Measurements from ENCODE around the gene HCST. TPM values are rescaled to one million over a fixed set of nuclear protein-coding genes. Genes with fewer than 3 reads are reported as not detected.
A peak's percentile ranks its signal among the peaks of the same experiment; 100 is the strongest.

The HCST gene
- total and polyA plus RNA-seq, 7 donors: 2.4 to 36.1 (median 4.8) TPM; not detected in 1

DNA sequence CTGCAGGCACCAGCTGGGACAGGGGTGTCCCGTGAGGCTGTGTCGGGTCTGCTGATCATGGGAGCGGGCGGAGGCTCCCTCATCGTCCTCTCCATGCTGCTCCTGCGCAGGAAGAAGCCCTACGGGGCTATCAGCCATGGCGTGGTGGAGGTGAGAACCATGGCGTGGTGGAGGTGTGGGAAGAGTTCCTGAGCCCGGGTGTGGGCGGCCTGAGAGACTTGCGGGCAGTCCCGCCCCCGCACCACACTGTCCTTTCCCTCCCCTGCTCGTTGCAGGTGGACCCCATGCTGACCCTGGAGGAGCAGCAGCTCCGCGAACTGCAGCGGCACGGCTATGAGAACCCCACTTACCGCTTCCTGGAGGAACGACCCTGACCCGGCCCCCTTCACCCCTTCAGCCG lies 23.3 kb upstream of the HCST start:
- Histone ChIP-seq H3K27me3 (peaks cover 0 to 20% (median 3%) of the 10 kb centered on the region in 3 donors), H3K9me3 (no peaks in the 10 kb centered on the region), H3K4me1 (peaks cover 0 to 6% (median 2%) of the 10 kb centered on the region in 4 donors), H3K27ac (no peak overlapping the region), H3K36me3 (no peaks in the 10 kb centered on the region), H3K4me3 (no peak overlapping the region)
- DNase-seq: no peak
- TF ChIP-seq EP300 (IDR thresholded peaks at IDR 0.05) (no peak), POLR2A (IDR thresholded peaks at IDR 0.05) (no peak), POLR2AphosphoS5 (IDR thresholded peaks at IDR 0.05) (no peak)
- TF ChIP-seq, protein P1, sequence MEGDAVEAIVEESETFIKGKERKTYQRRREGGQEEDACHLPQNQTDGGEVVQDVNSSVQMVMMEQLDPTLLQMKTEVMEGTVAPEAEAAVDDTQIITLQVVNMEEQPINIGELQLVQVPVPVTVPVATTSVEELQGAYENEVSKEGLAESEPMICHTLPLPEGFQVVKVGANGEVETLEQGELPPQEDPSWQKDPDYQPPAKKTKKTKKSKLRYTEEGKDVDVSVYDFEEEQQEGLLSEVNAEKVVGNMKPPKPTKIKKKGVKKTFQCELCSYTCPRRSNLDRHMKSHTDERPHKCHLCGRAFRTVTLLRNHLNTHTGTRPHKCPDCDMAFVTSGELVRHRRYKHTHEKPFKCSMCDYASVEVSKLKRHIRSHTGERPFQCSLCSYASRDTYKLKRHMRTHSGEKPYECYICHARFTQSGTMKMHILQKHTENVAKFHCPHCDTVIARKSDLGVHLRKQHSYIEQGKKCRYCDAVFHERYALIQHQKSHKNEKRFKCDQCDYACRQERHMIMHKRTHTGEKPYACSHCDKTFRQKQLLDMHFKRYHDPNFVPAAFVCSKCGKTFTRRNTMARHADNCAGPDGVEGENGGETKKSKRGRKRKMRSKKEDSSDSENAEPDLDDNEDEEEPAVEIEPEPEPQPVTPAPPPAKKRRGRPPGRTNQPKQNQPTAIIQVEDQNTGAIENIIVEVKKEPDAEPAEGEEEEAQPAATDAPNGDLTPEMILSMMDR (IDR thresholded peaks at IDR 0.05): no peak
- 52 to 55% methylated on average over 23 of the region's 23 CpGs for WGBS, 2 donors
- intact Hi-C loops (cut with DNase I): no loop called here

DNA sequence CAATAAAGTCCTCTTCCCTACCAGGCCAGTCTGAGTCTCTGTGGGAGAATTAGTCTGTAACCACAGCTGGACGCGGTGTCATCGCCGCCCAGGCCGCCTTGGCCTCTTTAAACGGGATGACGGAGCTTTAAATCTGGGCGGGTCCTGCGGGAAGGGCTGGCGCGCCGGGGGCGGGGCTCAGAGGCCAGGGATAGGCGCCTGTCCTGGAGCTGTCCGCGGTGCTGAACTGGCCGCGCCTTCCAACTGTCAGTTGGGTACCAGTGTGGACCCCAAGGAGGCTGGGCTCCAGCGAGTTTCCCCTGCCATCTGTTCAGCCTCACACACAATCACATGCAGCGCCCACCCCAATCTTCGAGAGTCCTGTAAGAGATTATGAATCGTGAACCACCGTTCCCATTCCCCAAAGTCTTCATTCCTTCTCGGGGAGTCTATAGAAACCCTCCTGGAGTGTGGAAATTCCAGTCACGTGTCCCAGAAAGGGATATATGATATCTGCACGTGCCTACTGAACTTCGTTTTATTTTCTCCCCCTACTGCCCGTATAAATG lies 22.5 kb upstream of the HCST start:
- peak; percentile 86 for DNase-seq
- H3K4me1 ChIP-seq: peaks cover 0 to 6% (median 2%) of the 10 kb centered on the region in 4 donors
- H3K27ac ChIP-seq: no peak overlapping the region
- H3K36me3 ChIP-seq: no peaks in the 10 kb centered on the region
- WGBS, 2 donors: 3% methylated on average over 28 of the region's 28 CpGs
- peaks cover 0 to 20% (median 3%) of the 10 kb centered on the region in 3 donors for H3K27me3 ChIP-seq
- no peaks in the 10 kb centered on the region for H3K9me3 ChIP-seq
- TF ChIP-seq, protein P1 (IDR thresholded peaks at IDR 0.05): no peak
- TF ChIP-seq POLR2AphosphoS5 (IDR thresholded peaks at IDR 0.05): peak in 1 of 4 donors; percentile 9
- H3K4me3 ChIP-seq: no peak overlapping the region
- intact Hi-C loops (cut with DNase I): no loop called here

DNA sequence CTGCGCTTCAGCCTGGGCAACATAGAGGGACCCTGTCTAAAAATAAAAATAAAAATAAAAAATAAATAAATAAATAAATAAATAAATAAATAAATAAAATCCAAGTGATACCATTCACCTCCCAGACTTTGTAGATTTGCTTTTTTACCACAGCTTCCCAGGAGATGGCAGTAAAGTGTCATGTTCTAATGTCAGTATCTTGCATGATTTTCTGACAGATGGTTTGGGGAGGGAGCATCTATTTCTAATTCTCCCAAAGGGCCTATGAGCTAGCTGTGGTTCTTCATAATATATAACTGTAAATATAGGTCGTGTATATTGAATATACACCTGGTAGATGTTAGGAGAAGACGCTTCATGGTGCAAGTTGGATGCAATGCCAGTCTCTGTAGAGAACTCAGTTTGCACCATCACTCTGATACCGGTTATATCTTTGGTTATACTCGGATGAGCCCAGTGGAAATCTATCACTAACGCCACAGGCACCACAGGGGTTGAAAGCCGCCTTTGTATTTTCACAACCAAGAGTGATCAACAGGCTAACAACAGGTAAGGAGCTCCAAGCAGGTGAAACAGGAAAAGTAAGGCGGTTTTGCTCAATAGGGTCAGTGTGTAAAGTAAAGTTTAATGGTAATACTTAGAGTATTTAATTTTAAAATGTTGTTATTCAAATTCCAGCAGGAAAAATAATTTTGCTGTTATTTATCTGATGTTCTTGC lies 20.1 kb upstream of the HCST start:
- H3K27me3 ChIP-seq: peaks cover 0 to 20% (median 3%) of the 10 kb centered on the region in 3 donors
- no peak overlapping the region for H3K4me3 ChIP-seq
- peaks cover 0 to 5% (median 0%) of the 10 kb centered on the region in 4 donors for H3K36me3 ChIP-seq
- TF ChIP-seq, protein P1 (IDR thresholded peaks at IDR 0.05): peak; percentile 26 to 49 (median 35)
- TF ChIP-seq POLR2AphosphoS5 (IDR thresholded peaks at IDR 0.05): no peak
- intact Hi-C loops (cut with DNase I): loop anchor here (2.0 kb wide), 1 partner anchor 49 kb away; no protein-coding TSS in a partner anchor
- no peak for DNase-seq
- WGBS, 2 donors: 21 to 34% methylated on average over 8 of the region's 8 CpGs
- H3K27ac ChIP-seq: no peak overlapping the region
- H3K4me1 ChIP-seq: peaks cover 0 to 6% (median 2%) of the 10 kb centered on the region in 4 donors
- H3K9me3 ChIP-seq: no peaks in the 10 kb centered on the region

DNA sequence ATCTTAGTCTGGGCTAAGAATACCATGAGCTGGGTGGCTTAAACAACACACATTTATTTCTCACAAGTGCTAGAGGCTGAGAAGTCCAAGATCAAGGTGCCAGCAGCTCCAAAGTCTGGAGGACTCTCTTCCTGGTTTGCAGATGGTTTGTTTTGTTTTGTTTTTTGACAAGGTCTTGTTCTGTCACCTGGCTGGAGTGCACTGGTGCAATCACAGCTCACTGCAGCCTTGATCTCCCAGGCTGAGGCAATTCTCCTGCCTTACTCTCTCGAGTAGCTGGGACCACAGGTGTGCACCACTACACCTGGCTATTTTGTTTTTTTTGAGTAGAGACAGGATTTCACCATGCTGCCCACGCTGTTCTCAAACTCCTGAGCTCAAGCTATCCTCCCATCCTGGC lies 18.4 kb upstream of the HCST start:
- intact Hi-C loops (cut with DNase I): loop anchor here (2.0 kb wide), 1 partner anchor 47 kb away; no protein-coding TSS in a partner anchor
- no peak for DNase-seq
- 39 to 67% methylated on average over 2 of the region's 2 CpGs for WGBS, 2 donors
- TF ChIP-seq POLR2A (IDR thresholded peaks at IDR 0.05) (no peak), EP300 (IDR thresholded peaks at IDR 0.05) (no peak), POLR2AphosphoS5 (IDR thresholded peaks at IDR 0.05) (no peak)
- TF ChIP-seq, protein P1 (IDR thresholded peaks at IDR 0.05): no peak
- Histone ChIP-seq H3K27ac (no peak overlapping the region), H3K4me1 (peaks cover 0 to 6% (median 2%) of the 10 kb centered on the region in 4 donors), H3K4me3 (no peak overlapping the region), H3K36me3 (peaks cover 3 to 20% (median 11%) of the 10 kb centered on the region in 4 donors), H3K9me3 (no peaks in the 10 kb centered on the region), H3K27me3 (peaks cover 0 to 6% (median 3%) of the 10 kb centered on the region in 3 donors)

Data from sigmoid colon (tissue), 7 donors.